Stimulated activated CD4-positive, alpha-beta T cell treated with anti-CD3 and anti-CD28 coated beads, TNF-alpha, amount 100 ng/mL, for 48 hours (primary cell): ENCODE results near the gene EN2.
A peak's percentile ranks its signal among the peaks of the same experiment; 100 is the strongest.

Experiments used
- DNase-seq, 3 donors: peaks; one replicate each; pipeline ENCODE4 v3.0.0-alpha.2; 2020; ENCODE audit warnings: low read depth in 3 of 3

EN2 gene

GRCh38 chr7:155464183-155464582 is 6.3 kb downstream of the EN2 start:
- DNase-seq = no peak

GRCh38 chr7:155464948-155465739 is 7.2 kb downstream of the EN2 start:
- DNase-seq = no peak

GRCh38 chr7:155465761-155466141 is 7.8 kb downstream of the EN2 start:
- DNase-seq = no peak

- DNase-seq = no peak
These were observed 8.3 kb downstream of the EN2 start for GRCh38 chr7:155466142-155466813.

GRCh38 chr7:155466814-155467733 is 9.1 kb downstream of the EN2 start:
- peak in 2 of 3 donors; percentile 27 to 35 for DNase-seq

GRCh38 chr7:155467846-155468784 is 10.2 kb downstream of the EN2 start:
- DNase-seq = no peak

- DNase-seq = no peak
These were observed 10.8 kb downstream of the EN2 start for GRCh38 chr7:155468785-155469148.

GRCh38 chr7:155469311-155470185 is 11.6 kb downstream of the EN2 start:
- DNase-seq = no peak

GRCh38 chr7:155470186-155470487 is 12.2 kb downstream of the EN2 start:
- no peak for DNase-seq

GRCh38 chr7:155470686-155471638 is 13.0 kb downstream of the EN2 start:
- DNase-seq = no peak

- DNase-seq = no peak
These were observed 13.8 kb downstream of the EN2 start for GRCh38 chr7:155471718-155472117.

- no peak for DNase-seq
These were observed 19.5 kb downstream of the EN2 start for GRCh38 chr7:155477476-155477875.

GRCh38 chr7:155481764-155482163 is 23.8 kb downstream of the EN2 start:
- DNase-seq = no peak

- no peak for DNase-seq
These were observed 24.7 kb downstream of the EN2 start for GRCh38 chr7:155482511-155483183.

GRCh38 chr7:155483245-155483644 is 25.3 kb downstream of the EN2 start:
- DNase-seq = no peak

GRCh38 chr7:155483868-155484325 is 26.0 kb downstream of the EN2 start:
- DNase-seq = no peak

GRCh38 chr7:155484483-155485399 is 26.8 kb downstream of the EN2 start:
- no peak for DNase-seq
